Body of pancreas (tissue), 4 donors: ENCODE results near the gene IFRD1. TPM values are rescaled to one million over a fixed set of nuclear protein-coding genes. Genes with fewer than 3 reads are reported as not detected.

ENCODE experiments used
- ATAC-seq: fragments of 150-250 bp; one replicate; pipeline ENCODE4 v1.9.1; 2016
- DNase-seq, 4 donors: peaks; one replicate each; pipeline ENCODE4 v3.0.0-alpha.2; 2019
- H3K27ac ChIP-seq, 4 donors: fragments of 200-600 bp; sonication (generic); 1 replicate in 3 of 4; 2 replicates in 1 of 4; pipeline versions ENCODE4 v1.5.1 to v1.6.1; 2016 to 2019; ENCODE audit warnings: mild to moderate bottlenecking in 1 of 4, mixed read lengths in 1 of 4, moderate library complexity in 1 of 4
- H3K27me3 ChIP-seq, 2 donors: fragments of 200-600 bp; sonication (generic); one replicate each; pipeline ENCODE4 v1.6.0; 2016; ENCODE audit warnings: mild to moderate bottlenecking in 1 of 2
- H3K36me3 ChIP-seq, 2 donors: fragments of 200-600 bp; sonication (generic); replicated peaks in 1 of 2; 2 replicates each; pipeline ENCODE4 v1.5.1; 2016; ENCODE audit warnings: low read depth in 2 of 2; ENCODE audit not compliant: insufficient read depth in 1 of 2
- H3K4me1 ChIP-seq: fragments of 200-600 bp; sonication (generic); one replicate; pipeline ENCODE4 v1.6.0; 2016
- H3K4me3 ChIP-seq, 2 donors: fragments of 200-600 bp; sonication (generic); 1 replicate in 1 of 2; 2 replicates in 1 of 2; pipeline ENCODE4 v1.5.1; 2016 to 2019
- H3K9me3 ChIP-seq, 3 donors: fragments of 200-600 bp; sonication (generic); 1 replicate in 2 of 3; 2 replicates in 1 of 3; pipeline ENCODE4 v1.5.1; 2016
- POLR2A ChIP-seq, 3 donors: fragments of 450-650 bp; IDR thresholded peaks; one replicate each; pipeline ENCODE4 v1.6.1; 2016; ENCODE audit warnings: antibody characterized with exemption in 3 of 3, mild to moderate bottlenecking in 2 of 3
- WGBS, 2 donors: methylation state at CpG; one replicate each; pipeline ENCODE4 v1.1.5; 2017; 5-methylcytosine and 5-hydroxymethylcytosine counted together
- intact Hi-C: fragments of 100-400 bp; cut with DNase I; formaldehyde crosslinking; loops from one replicate; pipeline ENCODE4 v1.15.1; 2023
- total RNA-seq, 2 donors: library from RNA; depleted of rRNA; stranded (reverse); fragments of >200 nt; gene quantifications; one replicate each; pipeline ENCODE4 v1.1.0, GENCODE V29; 2016
- TF ChIP-seq, protein P1 (sequence below), 7 experiments: fragments of 450-650 bp in 4 of 7; fragments of 200-600 bp in 3 of 7; sonication (generic) in 3 of 7; IDR thresholded peaks; one replicate each; pipeline ENCODE4 v1.5.1; 2016 to 2019; ENCODE audit warnings: antibody characterized with exemption in 7 of 7

Gene IFRD1
- total RNA-seq, 2 donors from 2014 or later = 119 to 154 TPM

- H3K4me1 ChIP-seq = peaks cover 26% of the 10 kb centered on the region
Observed at GRCh38 chr7:112481121-112481736, 31.0 kb downstream of the IFRD1 start.

DNA sequence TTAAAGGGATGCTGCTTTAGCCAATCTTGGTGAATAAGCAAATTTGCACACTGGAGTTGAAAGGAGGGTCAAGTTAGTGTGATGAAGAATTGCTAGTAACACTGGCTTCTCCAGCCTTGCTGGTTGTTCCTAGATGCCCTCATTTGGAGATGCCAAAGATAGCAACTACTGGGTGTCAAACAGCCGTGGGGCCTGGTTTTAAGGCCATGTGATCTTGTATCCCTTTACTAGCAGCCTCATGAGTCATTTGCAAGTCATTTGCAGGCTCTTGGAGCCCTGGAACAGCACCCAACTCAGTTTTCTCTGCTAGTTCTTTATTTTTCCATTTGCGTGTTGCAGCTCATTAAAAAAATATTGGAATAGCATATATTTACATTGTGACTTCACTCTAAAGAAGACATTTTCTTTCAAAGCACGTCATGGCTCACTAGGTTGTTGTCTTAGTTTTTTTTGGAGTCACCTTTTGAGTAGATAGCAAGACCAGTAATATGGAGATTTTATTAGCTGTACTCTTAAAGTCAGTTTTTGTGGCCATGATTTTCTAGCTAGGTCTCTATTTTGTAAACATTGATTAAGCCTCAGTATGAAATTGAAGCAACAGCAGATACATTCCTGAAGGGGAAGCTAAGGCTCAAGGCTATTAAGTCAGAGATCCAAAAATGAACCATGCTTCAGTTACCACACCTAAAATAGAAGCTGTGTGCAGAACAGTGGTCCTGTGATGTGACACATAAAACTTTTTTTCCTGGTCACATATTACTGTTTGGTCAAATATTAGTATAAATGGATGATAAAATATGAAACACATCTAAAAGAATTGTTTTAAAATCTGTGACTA is 31.8 kb downstream of the IFRD1 start:
- Histone ChIP-seq H3K4me3 (no peak overlapping the region), H3K27ac (peak overlapping the region in 2 of 4 donors; percentile 2 to 28), H3K9me3 (no peaks in the 10 kb centered on the region), H3K27me3 (no peaks in the 10 kb centered on the region), H3K36me3 (no peaks in the 10 kb centered on the region), H3K4me1 (peaks cover 26% of the 10 kb centered on the region)
- TF ChIP-seq, protein P1, sequence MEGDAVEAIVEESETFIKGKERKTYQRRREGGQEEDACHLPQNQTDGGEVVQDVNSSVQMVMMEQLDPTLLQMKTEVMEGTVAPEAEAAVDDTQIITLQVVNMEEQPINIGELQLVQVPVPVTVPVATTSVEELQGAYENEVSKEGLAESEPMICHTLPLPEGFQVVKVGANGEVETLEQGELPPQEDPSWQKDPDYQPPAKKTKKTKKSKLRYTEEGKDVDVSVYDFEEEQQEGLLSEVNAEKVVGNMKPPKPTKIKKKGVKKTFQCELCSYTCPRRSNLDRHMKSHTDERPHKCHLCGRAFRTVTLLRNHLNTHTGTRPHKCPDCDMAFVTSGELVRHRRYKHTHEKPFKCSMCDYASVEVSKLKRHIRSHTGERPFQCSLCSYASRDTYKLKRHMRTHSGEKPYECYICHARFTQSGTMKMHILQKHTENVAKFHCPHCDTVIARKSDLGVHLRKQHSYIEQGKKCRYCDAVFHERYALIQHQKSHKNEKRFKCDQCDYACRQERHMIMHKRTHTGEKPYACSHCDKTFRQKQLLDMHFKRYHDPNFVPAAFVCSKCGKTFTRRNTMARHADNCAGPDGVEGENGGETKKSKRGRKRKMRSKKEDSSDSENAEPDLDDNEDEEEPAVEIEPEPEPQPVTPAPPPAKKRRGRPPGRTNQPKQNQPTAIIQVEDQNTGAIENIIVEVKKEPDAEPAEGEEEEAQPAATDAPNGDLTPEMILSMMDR (IDR thresholded peaks at IDR 0.05) = no peak
- no peak for TF ChIP-seq POLR2A (IDR thresholded peaks at IDR 0.05)
- 28 to 32% methylated on average over 3 of the region's 3 CpGs for WGBS, 2 donors
- peak in 2 of 4 donors; percentile 26 to 28 for DNase-seq
- intact Hi-C loops = no loop called here
- ATAC-seq = peak; percentile 62

More at GRCh38 chr7:112481121-112481736, 31.0 kb downstream of the IFRD1 start:
- WGBS, 2 donors = 77 to 78% methylated on average over 2 of the region's 2 CpGs
- intact Hi-C loops = no loop called here
- H3K27me3 ChIP-seq = no peaks in the 10 kb centered on the region
- H3K9me3 ChIP-seq = no peaks in the 10 kb centered on the region
- peak overlapping the region in 2 of 4 donors; percentile 2 to 28 for H3K27ac ChIP-seq
- DNase-seq (no peak), ATAC-seq (no peak)
- peaks cover 0 to 5% of the 10 kb centered on the region in 2 donors for H3K36me3 ChIP-seq
- H3K4me3 ChIP-seq = no peak overlapping the region
- TF ChIP-seq, protein P1 (IDR thresholded peaks at IDR 0.05) = no peak
- no peak for TF ChIP-seq POLR2A (IDR thresholded peaks at IDR 0.05)

DNA sequence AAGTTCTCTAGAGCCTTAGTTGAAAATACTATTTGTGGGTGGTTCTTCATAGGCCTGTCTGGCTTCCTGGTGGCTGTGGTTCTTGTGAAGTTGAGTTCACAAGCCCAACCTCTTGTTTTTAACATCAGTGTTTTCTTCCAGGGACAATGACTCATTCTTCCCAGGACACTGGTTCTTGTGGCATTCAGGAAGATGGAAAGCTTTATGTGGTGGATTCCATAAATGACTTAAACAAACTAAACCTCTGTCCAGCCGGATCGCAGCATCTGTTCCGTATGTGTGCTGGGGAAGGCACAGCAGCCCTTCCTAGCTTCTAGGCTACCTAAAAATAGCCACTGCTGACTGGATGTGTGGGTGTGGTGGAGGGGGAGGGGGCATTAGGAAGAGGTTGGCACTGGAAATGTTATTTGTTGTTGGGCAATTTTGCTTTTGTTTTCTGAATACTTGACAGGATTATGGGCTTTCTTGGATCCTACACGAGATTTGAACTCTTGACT is 34.5 kb downstream of the IFRD1 start:
- TF ChIP-seq, protein P1 (IDR thresholded peaks at IDR 0.05) = no peak
- TF ChIP-seq POLR2A (IDR thresholded peaks at IDR 0.05) = no peak
- Histone ChIP-seq H3K27me3 (no peaks in the 10 kb centered on the region), H3K36me3 (no peaks in the 10 kb centered on the region), H3K27ac (peak overlapping the region in 2 of 4 donors; percentile 34 to 35), H3K4me1 (peaks cover 26% of the 10 kb centered on the region), H3K9me3 (no peaks in the 10 kb centered on the region), H3K4me3 (no peak overlapping the region)
- DNase-seq = peak in 2 of 4 donors; percentile 26 to 30
- ATAC-seq = peak; percentile 60
- WGBS, 2 donors = 75 to 76% methylated on average over 4 of the region's 4 CpGs
- intact Hi-C loops = no loop called here

DNA sequence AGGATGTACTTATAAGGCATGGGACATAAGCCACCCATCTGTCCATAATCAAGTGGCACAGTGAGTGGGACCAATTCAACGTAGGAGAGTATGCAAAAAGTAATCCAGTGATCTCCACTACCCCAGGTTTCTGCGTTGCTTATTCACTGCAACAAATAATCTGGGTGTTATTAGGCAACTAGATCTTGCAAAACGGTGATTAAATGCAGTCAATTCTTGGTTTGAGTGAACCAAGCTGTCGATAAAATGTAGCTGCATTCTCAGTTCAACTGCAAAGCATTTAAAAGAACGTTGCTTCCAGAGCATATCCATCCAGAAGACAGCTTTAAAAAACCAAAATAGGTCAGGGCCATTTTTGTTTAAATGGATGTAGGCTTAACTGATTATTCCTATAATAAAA is 35.5 kb downstream of the IFRD1 start:
- 87 to 94% methylated on average over 5 of the region's 5 CpGs for WGBS, 2 donors
- Histone ChIP-seq H3K36me3 (no peaks in the 10 kb centered on the region), H3K9me3 (no peaks in the 10 kb centered on the region), H3K27ac (no peak overlapping the region), H3K4me1 (peaks cover 21% of the 10 kb centered on the region), H3K4me3 (no peak overlapping the region), H3K27me3 (no peaks in the 10 kb centered on the region)
- no peak for TF ChIP-seq POLR2A (IDR thresholded peaks at IDR 0.05)
- TF ChIP-seq, protein P1 (IDR thresholded peaks at IDR 0.05) = no peak
- no peak for ATAC-seq
- no peak for DNase-seq
- intact Hi-C loops = no loop called here
